GM20000 (cell line): ENCODE data around the gene HECTD2.

Source experiments
- DNase-seq: peaks from one replicate; pipeline ENCODE4 v3.0.0; 2012; ENCODE audit warnings: low spot score
- TF ChIP-seq, protein P1 (sequence below): IDR thresholded peaks from 2 replicates; pipeline ENCODE4 v1.5.1; 2012; ENCODE audit warnings: mild to moderate bottlenecking, control low read depth; ENCODE audit errors: extremely low read depth, missing control alignments

HECTD2 gene

DNA sequence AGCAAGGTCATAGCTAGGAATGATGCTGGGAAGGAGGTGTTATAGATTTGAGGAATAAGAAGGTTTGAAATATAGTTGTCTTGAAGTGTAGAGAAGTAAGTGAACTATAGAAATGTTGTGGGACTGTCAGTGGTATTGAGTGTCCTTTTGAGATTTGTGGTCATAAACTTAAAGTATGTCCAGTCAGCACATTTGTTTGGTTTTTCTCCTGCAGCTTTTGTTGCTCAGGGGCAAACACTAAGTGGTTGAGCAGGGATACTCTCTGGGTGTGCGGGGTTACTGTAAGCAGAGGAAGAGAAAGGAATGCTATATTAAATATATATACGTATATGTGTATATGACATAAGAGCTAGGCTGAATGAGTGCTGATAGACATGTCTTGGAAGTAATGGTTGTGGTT, 67.1 kb downstream of the HECTD2 start:
- DNase-seq = no peak
- TF ChIP-seq, protein P1, sequence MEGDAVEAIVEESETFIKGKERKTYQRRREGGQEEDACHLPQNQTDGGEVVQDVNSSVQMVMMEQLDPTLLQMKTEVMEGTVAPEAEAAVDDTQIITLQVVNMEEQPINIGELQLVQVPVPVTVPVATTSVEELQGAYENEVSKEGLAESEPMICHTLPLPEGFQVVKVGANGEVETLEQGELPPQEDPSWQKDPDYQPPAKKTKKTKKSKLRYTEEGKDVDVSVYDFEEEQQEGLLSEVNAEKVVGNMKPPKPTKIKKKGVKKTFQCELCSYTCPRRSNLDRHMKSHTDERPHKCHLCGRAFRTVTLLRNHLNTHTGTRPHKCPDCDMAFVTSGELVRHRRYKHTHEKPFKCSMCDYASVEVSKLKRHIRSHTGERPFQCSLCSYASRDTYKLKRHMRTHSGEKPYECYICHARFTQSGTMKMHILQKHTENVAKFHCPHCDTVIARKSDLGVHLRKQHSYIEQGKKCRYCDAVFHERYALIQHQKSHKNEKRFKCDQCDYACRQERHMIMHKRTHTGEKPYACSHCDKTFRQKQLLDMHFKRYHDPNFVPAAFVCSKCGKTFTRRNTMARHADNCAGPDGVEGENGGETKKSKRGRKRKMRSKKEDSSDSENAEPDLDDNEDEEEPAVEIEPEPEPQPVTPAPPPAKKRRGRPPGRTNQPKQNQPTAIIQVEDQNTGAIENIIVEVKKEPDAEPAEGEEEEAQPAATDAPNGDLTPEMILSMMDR = no peak

DNA sequence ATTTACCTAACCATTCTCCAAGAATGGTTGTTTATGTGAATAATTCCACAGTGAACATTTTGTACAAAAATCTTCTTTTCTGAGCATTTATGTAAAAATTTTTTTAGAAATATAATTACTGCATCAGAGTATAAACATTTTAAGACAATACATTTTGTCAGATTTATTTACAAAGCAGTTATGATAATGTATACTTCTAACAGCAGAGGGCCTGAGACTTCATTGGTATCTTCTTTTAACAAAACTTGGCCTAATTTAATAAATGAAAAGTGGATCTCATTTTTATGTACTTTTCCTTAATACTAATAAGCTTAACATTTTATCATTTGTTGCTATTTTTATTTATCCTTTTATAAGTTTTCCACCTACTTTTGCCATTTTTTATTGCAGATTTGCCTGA, 69.4 kb downstream of the HECTD2 start:
- no peak for DNase-seq
- TF ChIP-seq, protein P1 = no peak

DNA sequence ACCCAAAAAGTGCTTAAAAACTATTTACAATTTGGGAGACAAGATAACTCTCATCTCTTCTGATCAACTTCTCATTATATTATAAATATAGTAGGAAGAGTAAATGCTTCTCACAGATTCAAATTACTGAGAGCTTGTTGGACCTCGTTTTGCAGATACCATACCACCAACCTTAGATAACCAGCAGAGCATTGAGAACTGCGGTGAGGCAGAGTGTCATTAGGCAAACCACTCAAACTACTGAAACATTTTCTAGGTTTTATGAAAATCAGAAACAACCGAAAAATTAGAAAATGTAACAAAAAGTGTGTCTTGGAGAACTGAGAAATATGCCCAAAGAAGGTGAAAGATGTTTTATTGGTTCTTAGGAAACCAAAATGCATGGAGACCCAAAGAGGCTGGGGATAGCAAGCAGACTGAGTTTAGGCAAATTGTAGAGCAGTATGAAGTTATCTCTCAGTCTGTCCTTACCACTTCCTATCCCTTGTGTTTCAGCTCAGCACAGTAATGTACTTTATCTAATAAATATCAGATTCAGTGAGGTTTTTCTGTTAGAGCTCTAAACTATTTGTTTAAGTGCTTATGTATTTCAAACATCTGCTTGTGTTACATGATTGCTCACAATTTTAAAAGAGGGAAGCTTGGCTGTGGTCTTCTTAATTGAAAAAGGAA, 77.9 kb downstream of the HECTD2 start:
- TF ChIP-seq, protein P1 = no peak
- DNase-seq = no peak

DNA sequence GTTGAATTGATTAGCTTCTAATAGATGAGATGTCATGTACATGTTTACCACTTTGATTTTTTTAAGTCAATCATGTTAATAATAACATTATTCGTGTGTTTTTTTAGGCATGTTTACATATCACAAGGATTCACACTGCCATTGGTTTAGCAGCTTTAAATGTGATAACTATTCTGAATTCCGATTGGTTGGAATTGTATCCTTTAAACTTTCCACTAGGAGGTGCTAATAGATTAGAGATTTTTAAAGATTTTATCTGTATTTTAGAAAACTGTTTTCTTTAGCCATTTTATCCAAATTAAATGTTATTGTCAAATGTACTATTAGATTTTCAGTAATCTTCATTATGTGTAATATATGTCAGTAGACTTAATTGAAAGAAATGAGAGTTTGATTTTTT, 83.2 kb downstream of the HECTD2 start:
- TF ChIP-seq, protein P1 = no peak
- DNase-seq = peak; percentile 17

DNA sequence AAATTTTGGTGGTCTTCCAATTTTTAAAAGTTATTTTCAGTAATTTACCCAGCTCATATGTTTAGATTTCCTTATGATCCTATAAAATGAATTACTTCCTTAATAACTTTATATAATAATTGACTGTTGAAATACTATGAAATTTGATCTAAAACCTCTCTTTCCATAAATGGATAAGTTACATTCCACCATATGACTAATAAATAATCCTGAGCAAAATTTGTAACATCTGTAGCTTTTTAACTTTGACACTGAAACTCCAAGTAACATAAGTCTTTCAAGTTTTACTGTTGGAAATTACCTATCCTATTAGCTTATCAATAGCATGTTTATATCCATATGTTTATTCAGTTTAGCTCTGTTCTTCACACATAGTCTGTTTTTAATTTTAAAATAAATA, 85.3 kb downstream of the HECTD2 start:
- TF ChIP-seq, protein P1 = no peak
- DNase-seq = no peak

DNA sequence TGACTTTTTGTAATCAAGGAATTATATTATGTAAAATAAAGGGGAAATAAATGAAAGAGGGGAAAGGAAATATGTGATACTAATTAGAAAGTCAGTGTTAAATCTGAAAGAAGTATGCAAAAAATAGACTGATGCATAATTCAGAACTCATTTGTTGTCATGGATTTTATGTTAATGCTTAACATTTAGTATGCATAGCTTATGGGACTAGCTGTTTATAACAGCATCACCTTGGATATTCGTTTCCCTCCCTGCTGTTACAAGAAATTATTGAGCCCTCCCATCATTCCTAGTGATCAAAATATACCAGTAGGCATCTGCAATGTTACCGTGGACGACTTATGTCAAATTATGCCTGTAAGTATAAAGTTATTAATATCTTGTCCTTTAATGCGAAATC, 85.9 kb downstream of the HECTD2 start:
- TF ChIP-seq, protein P1 = no peak
- DNase-seq = no peak

DNA sequence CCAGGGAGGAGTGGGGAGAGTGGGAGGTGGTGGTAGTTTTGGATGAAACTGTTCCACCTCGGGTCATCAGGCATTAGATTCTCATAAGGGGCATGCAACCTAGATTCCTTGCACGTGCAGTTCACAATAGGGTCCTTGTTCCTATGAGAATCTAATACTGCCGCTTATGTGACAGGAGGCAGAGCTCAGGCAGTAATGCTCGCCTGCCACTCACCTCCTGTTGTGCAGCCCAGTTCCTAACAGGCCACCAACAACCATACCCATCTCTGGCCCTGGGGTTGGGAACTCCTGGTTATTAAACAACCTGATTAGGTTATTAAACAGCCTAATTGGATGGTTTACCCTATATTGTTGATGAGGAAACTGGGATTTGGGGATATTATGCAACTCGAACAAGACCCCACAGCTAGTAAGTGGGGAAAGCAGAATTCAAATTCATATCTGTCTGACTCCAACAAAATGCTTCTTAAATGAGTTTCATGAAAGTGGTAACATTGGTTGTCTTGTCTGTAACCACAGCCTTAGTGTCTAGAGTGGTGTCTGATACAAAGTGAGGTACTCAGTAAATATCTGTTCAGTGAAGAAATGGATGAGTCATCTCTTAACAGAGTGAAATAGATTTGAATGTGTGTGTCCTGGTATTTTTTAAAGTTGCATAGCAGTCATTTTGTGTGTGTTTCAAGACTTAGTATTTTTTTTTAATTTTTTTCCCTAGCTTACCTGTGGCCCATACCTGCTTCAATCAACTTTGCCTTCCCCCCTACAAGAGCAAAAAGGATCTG, 101.6 kb downstream of the HECTD2 start:
- TF ChIP-seq, protein P1 = no peak
- DNase-seq = no peak
